ENCODE measurements around the gene CTNS. TPM values are rescaled to one million over a fixed set of nuclear protein-coding genes. Genes with fewer than 3 reads are reported as not detected.

The CTNS gene
- total RNA-seq, 1 donor from 2014 or later: 6.4 TPM

- no peak for DNase-seq (ENCODE audit: low spot score)
Observed at GRCh38 chr17:3678095-3678820, 41.7 kb downstream of the CTNS start.

GRCh38 chr17:3678821-3679530 is 42.4 kb downstream of the CTNS start:
- intact Hi-C loops (cut with DNase I): no loop called here
- no peak for DNase-seq (ENCODE audit: low spot score)

More at GRCh38 chr17:3678095-3678820, 41.7 kb downstream of the CTNS start:
- intact Hi-C loops (cut with DNase I): no loop called here

- intact Hi-C loops (cut with DNase I): no loop called here
- DNase-seq (ENCODE audit: low spot score): no peak
Observed at GRCh38 chr17:3679531-3680126, 43.1 kb downstream of the CTNS start.

GRCh38 chr17:3681057-3681456 is 44.5 kb downstream of the CTNS start:
- intact Hi-C loops (cut with DNase I): no loop called here

GRCh38 chr17:3681565-3681964 is 45.0 kb downstream of the CTNS start:
- no peak for DNase-seq (ENCODE audit: low spot score)
- intact Hi-C loops (cut with DNase I): no loop called here

More at GRCh38 chr17:3681057-3681456, 44.5 kb downstream of the CTNS start:
- DNase-seq (ENCODE audit: low spot score): no peak

- intact Hi-C loops (cut with DNase I): no loop called here
- DNase-seq (ENCODE audit: low spot score): no peak
Observed at GRCh38 chr17:3682033-3682432, 45.5 kb downstream of the CTNS start.

GRCh38 chr17:3683054-3683511 is 46.5 kb downstream of the CTNS start:
- DNase-seq (ENCODE audit: low spot score): no peak
- intact Hi-C loops (cut with DNase I): no loop called here

GRCh38 chr17:3685174-3685573 is 48.6 kb downstream of the CTNS start:
- intact Hi-C loops (cut with DNase I): no loop called here
- DNase-seq (ENCODE audit: low spot score): no peak

GRCh38 chr17:3688027-3688553 is 51.5 kb downstream of the CTNS start:
- intact Hi-C loops (cut with DNase I): no loop called here
- DNase-seq (ENCODE audit: low spot score): no peak

- no peak for DNase-seq (ENCODE audit: low spot score)
- intact Hi-C loops (cut with DNase I): no loop called here
Observed at GRCh38 chr17:3688852-3689261, 52.3 kb downstream of the CTNS start.

GRCh38 chr17:3689262-3690093 is 52.9 kb downstream of the CTNS start:
- intact Hi-C loops (cut with DNase I): no loop called here
- DNase-seq (ENCODE audit: low spot score): no peak

GRCh38 chr17:3690094-3690715 is 53.6 kb downstream of the CTNS start:
- intact Hi-C loops (cut with DNase I): no loop called here
- no peak for DNase-seq (ENCODE audit: low spot score)

- intact Hi-C loops (cut with DNase I): no loop called here
- DNase-seq (ENCODE audit: low spot score): no peak
Observed at GRCh38 chr17:3691617-3692067, 55.1 kb downstream of the CTNS start.

GRCh38 chr17:3692346-3692745 is 55.8 kb downstream of the CTNS start:
- no peak for DNase-seq (ENCODE audit: low spot score)
- intact Hi-C loops (cut with DNase I): no loop called here

GRCh38 chr17:3693141-3693540 is 56.6 kb downstream of the CTNS start:
- intact Hi-C loops (cut with DNase I): no loop called here
- no peak for DNase-seq (ENCODE audit: low spot score)

GRCh38 chr17:3693829-3694231 is 57.3 kb downstream of the CTNS start:
- intact Hi-C loops (cut with DNase I): no loop called here
- no peak for DNase-seq (ENCODE audit: low spot score)

- peak; percentile 83 for DNase-seq (ENCODE audit: low spot score)
- intact Hi-C loops (cut with DNase I): no loop called here
Observed at GRCh38 chr17:3695129-3695722, 58.7 kb downstream of the CTNS start.

GRCh38 chr17:3695723-3696411 is 59.3 kb downstream of the CTNS start, which contains the start of gene P2RX5:
TSS of gene P2RX5 (minus strand) at chr17:3696155. CDS start at chr17:3696005, 150 bp downstream.
- intact Hi-C loops (cut with DNase I): no loop called here
- no peak for DNase-seq (ENCODE audit: low spot score)
